MM.1S (cell line): Measurements from ENCODE around the gene MRPL58.
A peak's percentile ranks its signal among the peaks of the same experiment; 100 is the strongest.

Experiments used
- DNase-seq: peaks from one replicate; pipeline ENCODE4 v3.0.0-alpha.2; 2015
- H2AFZ ChIP-seq: fragments of 300-600 bp; sonication (generic); 2 replicates; pipeline ENCODE4 v1.6.0; 2016; ENCODE audit warnings: antibody characterized with exemption, low read length
- H3F3A ChIP-seq: fragments of 300-600 bp; sonication (generic); 2 replicates; pipeline ENCODE4 v1.6.1; 2016; ENCODE audit warnings: mild to moderate bottlenecking, antibody characterized with exemption, low read length, moderate library complexity, mixed read lengths; ENCODE audit not compliant: insufficient read depth
- H3K27ac ChIP-seq: fragments of 300-600 bp; sonication (generic); 2 replicates; pipeline ENCODE4 v1.5.1; 2016; ENCODE audit warnings: mild to moderate bottlenecking, low read length
- H3K27me3 ChIP-seq: fragments of 300-600 bp; sonication (generic); replicated peaks from 2 replicates; pipeline ENCODE4 v1.6.0; 2016; ENCODE audit warnings: low read length; ENCODE audit not compliant: insufficient read depth
- H3K36me3 ChIP-seq: fragments of 300-600 bp; sonication (generic); replicated peaks from 2 replicates; pipeline ENCODE4 v1.6.1; 2016; ENCODE audit warnings: mild to moderate bottlenecking, low read length, mixed read lengths; ENCODE audit not compliant: insufficient read depth
- H3K4me1 ChIP-seq: fragments of 300-600 bp; sonication (generic); 2 replicates; pipeline ENCODE4 v1.6.1; 2016; ENCODE audit warnings: low read length, mixed read lengths
- H3K4me2 ChIP-seq: fragments of 300-600 bp; sonication (generic); 2 replicates; pipeline ENCODE4 v1.6.0; 2016; ENCODE audit warnings: low read depth, low read length
- H3K4me3 ChIP-seq: fragments of 300-600 bp; sonication (generic); 2 replicates; pipeline ENCODE4 v1.5.1; 2016; ENCODE audit warnings: low read length, mixed read lengths
- H3K79me2 ChIP-seq: fragments of 300-600 bp; sonication (generic); 2 replicates; pipeline ENCODE4 v1.6.1; 2016; ENCODE audit warnings: mixed run types, low read length, mixed read lengths
- H3K9ac ChIP-seq: fragments of 300-600 bp; sonication (generic); 2 replicates; pipeline ENCODE4 v1.6.1; 2016; ENCODE audit warnings: low read length, mixed read lengths
- H3K9me2 ChIP-seq: fragments of 300-600 bp; sonication (generic); replicated peaks from 2 replicates; pipeline ENCODE4 v1.6.1; 2016; ENCODE audit warnings: mild to moderate bottlenecking, low read length, mixed read lengths; ENCODE audit not compliant: insufficient read depth
- H3K9me3 ChIP-seq: fragments of 300-600 bp; sonication (generic); replicated peaks from 2 replicates; pipeline ENCODE4 v1.6.1; 2016; ENCODE audit warnings: mild to moderate bottlenecking, low read length, mixed read lengths; ENCODE audit not compliant: insufficient read depth
- H4K20me1 ChIP-seq: fragments of 300-600 bp; sonication (generic); 2 replicates; pipeline ENCODE4 v1.6.1; 2016; ENCODE audit warnings: mild to moderate bottlenecking, low read length, moderate library complexity, mixed read lengths; ENCODE audit not compliant: insufficient read depth
- CTCF ChIP-seq: fragments of 300-600 bp; sonication (generic); IDR thresholded peaks from 2 replicates; pipeline ENCODE4 v1.5.1; 2016; ENCODE audit warnings: antibody characterized with exemption, low read length, mixed read lengths
- EZH2 ChIP-seq: fragments of 300-600 bp; sonication (generic); optimal IDR thresholded peaks from 2 replicates; pipeline ENCODE3; 2017; ENCODE audit warnings: low read depth, mild to moderate bottlenecking, antibody characterized with exemption, low read length, mixed read lengths
- EZH2phosphoT487 ChIP-seq: fragments of 300-600 bp; sonication (generic); IDR thresholded peaks from 2 replicates; pipeline ENCODE4 v1.6.1; 2018; ENCODE audit warnings: antibody characterized with exemption, low read length

MRPL58 gene

GRCh38 chr17:75012096-75012345 lies 449 bp upstream of the MRPL58 start:
- Histone ChIP-seq H3K9me3 (no peaks in the 10 kb centered on the region), H3K4me1 (peaks cover 8% of the 10 kb centered on the region), H3K79me2 (peaks cover 29% of the 10 kb centered on the region), H3K4me3 (peak overlapping the region; percentile 93), H3K27ac (no peak overlapping the region), H3F3A (no peaks in the 10 kb centered on the region), H3K27me3 (peaks cover 25% of the 10 kb centered on the region), H2AFZ (peak overlapping the region; percentile 71), H4K20me1 (no peaks in the 10 kb centered on the region), H3K4me2 (peak overlapping the region; percentile 83), H3K9ac (peak overlapping the region; percentile 79; the same call in 1 of the 2 replicates), H3K36me3 (no peaks in the 10 kb centered on the region), H3K9me2 (no peaks in the 10 kb centered on the region)
- TF ChIP-seq EZH2 (no peak), CTCF (no peak)
- DNase-seq, result no peak

GRCh38 chr17:75013092-75013559 lies 656 bp downstream of the MRPL58 start:
- Histone ChIP-seq H2AFZ (peak overlapping the region; percentile 71), H3K4me1 (peaks cover 8% of the 10 kb centered on the region), H3F3A (no peaks in the 10 kb centered on the region), H3K79me2 (peaks cover 29% of the 10 kb centered on the region), H3K4me2 (peak overlapping the region; percentile 91), H3K9ac (peak overlapping the region; percentile 79), H3K36me3 (no peaks in the 10 kb centered on the region), H3K27ac (no peak overlapping the region; the same call in 1 of the 2 replicates), H3K9me3 (no peaks in the 10 kb centered on the region), H3K27me3 (peaks cover 14% of the 10 kb centered on the region), H3K4me3 (peak overlapping the region; percentile 93), H4K20me1 (no peaks in the 10 kb centered on the region), H3K9me2 (no peaks in the 10 kb centered on the region)
- no peak for TF ChIP-seq EZH2phosphoT487
- TF ChIP-seq EZH2, result no peak
- TF ChIP-seq CTCF, result no peak
- no peak for DNase-seq

- H3K79me2 ChIP-seq, result peaks cover 14% of the 10 kb centered on the region
- peaks cover 6% of the 10 kb centered on the region for H3K36me3 ChIP-seq
- TF ChIP-seq EZH2phosphoT487, result no peak
- no peak for TF ChIP-seq CTCF
- no peak for TF ChIP-seq EZH2
- H3K9me2 ChIP-seq, result no peaks in the 10 kb centered on the region
- H3K27ac ChIP-seq, result no peak overlapping the region
- no peaks in the 10 kb centered on the region for H3F3A ChIP-seq
- H2AFZ ChIP-seq, result no peak overlapping the region
- H3K9ac ChIP-seq, result no peak overlapping the region
- H3K27me3 ChIP-seq, result no peaks in the 10 kb centered on the region
- H3K9me3 ChIP-seq, result no peaks in the 10 kb centered on the region
- no peak for DNase-seq
- no peak overlapping the region for H3K4me2 ChIP-seq
- H3K4me3 ChIP-seq, result no peak overlapping the region
- H4K20me1 ChIP-seq, result no peaks in the 10 kb centered on the region
- H3K4me1 ChIP-seq, result no peaks in the 10 kb centered on the region
Observed at GRCh38 chr17:75019146-75019545, 6.7 kb downstream of the MRPL58 start.

GRCh38 chr17:75019710-75020109 lies 7.2 kb downstream of the MRPL58 start:
- Histone ChIP-seq H3K4me2 (no peak overlapping the region), H3F3A (no peaks in the 10 kb centered on the region), H4K20me1 (no peaks in the 10 kb centered on the region), H3K9me3 (no peaks in the 10 kb centered on the region), H3K79me2 (peaks cover 11% of the 10 kb centered on the region), H3K9ac (no peak overlapping the region), H3K4me3 (no peak overlapping the region), H3K36me3 (peaks cover 6% of the 10 kb centered on the region), H2AFZ (no peak overlapping the region), H3K9me2 (no peaks in the 10 kb centered on the region), H3K27ac (no peak overlapping the region), H3K27me3 (no peaks in the 10 kb centered on the region), H3K4me1 (no peaks in the 10 kb centered on the region)
- DNase-seq, result no peak
- no peak for TF ChIP-seq EZH2phosphoT487
- no peak for TF ChIP-seq EZH2
- TF ChIP-seq CTCF, result no peak
